ENCODE results near the gene IL22RA1. TPM values are rescaled to one million over a fixed set of nuclear protein-coding genes. Genes with fewer than 3 reads are reported as not detected.

The IL22RA1 gene
- total RNA-seq, 4 donors from 2014 or later, result 0.23 TPM; not detected in 3

DNA sequence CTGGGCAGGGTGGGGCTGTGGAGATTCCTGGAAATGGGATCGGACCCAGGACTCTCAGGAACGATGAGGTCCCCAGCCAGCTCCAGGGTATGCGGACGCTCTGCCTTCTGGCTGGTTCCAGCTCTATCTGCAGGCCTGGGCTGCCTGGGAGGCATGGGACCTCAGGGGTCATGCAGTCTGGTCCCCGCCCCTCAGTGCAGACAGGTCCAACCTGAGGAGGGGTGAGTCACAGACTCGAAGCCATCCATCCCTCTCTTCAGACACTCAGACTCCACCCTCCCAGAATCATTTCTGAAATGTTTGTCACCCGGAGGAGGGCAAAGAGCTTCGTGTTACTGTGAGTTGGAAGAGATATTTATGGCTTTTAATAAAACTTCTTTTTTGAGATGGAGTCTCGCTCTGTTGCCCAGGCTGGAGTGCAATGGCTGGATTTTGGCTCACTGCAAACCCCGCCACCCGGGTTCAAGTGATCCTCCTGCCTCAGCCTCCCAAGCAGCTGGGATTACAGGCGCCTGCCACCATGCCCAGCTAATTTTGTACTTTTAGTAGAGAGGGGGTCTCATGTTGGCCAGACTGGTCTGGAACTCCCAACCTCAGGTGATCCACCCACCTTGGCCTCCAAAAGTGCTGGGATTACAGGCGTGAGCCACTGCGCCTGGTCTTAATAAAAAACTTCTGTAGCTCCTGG, 25.1 kb downstream of the IL22RA1 start:
- TF ChIP-seq, protein P1, sequence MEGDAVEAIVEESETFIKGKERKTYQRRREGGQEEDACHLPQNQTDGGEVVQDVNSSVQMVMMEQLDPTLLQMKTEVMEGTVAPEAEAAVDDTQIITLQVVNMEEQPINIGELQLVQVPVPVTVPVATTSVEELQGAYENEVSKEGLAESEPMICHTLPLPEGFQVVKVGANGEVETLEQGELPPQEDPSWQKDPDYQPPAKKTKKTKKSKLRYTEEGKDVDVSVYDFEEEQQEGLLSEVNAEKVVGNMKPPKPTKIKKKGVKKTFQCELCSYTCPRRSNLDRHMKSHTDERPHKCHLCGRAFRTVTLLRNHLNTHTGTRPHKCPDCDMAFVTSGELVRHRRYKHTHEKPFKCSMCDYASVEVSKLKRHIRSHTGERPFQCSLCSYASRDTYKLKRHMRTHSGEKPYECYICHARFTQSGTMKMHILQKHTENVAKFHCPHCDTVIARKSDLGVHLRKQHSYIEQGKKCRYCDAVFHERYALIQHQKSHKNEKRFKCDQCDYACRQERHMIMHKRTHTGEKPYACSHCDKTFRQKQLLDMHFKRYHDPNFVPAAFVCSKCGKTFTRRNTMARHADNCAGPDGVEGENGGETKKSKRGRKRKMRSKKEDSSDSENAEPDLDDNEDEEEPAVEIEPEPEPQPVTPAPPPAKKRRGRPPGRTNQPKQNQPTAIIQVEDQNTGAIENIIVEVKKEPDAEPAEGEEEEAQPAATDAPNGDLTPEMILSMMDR (IDR thresholded peaks at IDR 0.05), result no peak
- TF ChIP-seq POLR2A (IDR thresholded peaks at IDR 0.05; ENCODE audit: low read depth) (no peak), EP300 (IDR thresholded peaks at IDR 0.05) (no peak), POLR2AphosphoS5 (IDR thresholded peaks at IDR 0.05) (no peak)
- H3K4me3 ChIP-seq, result no peak overlapping the region
- DNase-seq (ENCODE audit: extremely low spot score), result no peak
- H3K4me1 ChIP-seq, result peaks cover 13 to 19% (median 16%) of the 10 kb centered on the region in 4 donors
- WGBS, result 88% methylated on average over 11 of the region's 14 CpGs
- no peak overlapping the region for H3K27ac ChIP-seq (replicated peaks in 1 of 4)
- intact Hi-C loops (cut with DNase I), result no loop called here
- H3K27me3 ChIP-seq, result no peaks in the 10 kb centered on the region
- H3K36me3 ChIP-seq, result no peaks in the 10 kb centered on the region
- H3K9me3 ChIP-seq, result no peaks in the 10 kb centered on the region

DNA sequence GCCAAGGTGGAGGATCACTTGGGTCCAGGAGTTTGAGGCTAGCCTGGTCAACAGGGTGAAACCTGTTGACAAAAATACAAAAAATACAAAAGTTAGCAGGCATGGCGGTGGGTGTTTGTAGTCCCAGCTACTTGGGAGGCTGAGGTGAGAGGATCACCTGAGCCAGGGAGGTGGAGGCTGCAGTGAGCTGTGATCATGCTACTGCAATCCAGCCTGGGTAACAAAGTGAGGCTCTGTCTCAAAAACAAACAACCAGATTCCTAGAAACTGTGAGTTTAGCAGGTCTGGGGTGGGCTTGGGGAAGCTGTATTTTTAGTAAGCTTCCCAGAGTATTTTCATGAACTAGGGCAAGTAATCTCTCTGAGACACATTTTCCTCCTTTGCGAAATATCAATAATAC, 25.8 kb downstream of the IL22RA1 start:
- 94% methylated on average over 2 of the region's 2 CpGs for WGBS
- Histone ChIP-seq H3K27ac (replicated peaks in 1 of 4) (no peak overlapping the region), H3K4me3 (no peak overlapping the region), H3K9me3 (no peaks in the 10 kb centered on the region), H3K4me1 (peaks cover 19 to 27% (median 22%) of the 10 kb centered on the region in 4 donors), H3K36me3 (no peaks in the 10 kb centered on the region), H3K27me3 (no peaks in the 10 kb centered on the region)
- intact Hi-C loops (cut with DNase I), result no loop called here
- TF ChIP-seq POLR2AphosphoS5 (IDR thresholded peaks at IDR 0.05), result no peak
- no peak for TF ChIP-seq EP300 (IDR thresholded peaks at IDR 0.05)
- TF ChIP-seq, protein P1 (IDR thresholded peaks at IDR 0.05), result no peak
- no peak for TF ChIP-seq POLR2A (IDR thresholded peaks at IDR 0.05; ENCODE audit: low read depth)
- DNase-seq (ENCODE audit: extremely low spot score), result no peak

DNA sequence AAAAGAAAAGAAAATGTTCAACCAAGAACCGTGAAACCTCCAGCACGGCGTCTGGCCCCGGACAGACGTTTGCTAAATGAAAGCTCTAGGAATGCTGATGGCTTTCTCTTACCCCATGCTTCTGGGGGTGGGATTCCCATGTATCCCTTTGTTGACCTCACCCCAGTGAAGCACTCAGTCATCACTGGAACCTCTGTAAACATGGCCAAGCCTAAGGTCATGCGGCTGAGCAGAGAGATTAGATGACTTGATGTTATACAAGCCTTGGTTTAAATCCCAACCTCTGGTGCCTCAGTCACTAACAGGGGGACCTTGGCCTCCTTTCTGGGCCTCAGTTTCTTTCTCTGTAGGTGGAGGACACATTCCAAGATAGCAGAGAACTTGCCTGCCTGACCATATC, 28.2 kb downstream of the IL22RA1 start:
- peaks cover 4 to 35% (median 28%) of the 10 kb centered on the region in 4 donors for H3K4me1 ChIP-seq
- H3K27ac ChIP-seq (replicated peaks in 1 of 4), result no peak overlapping the region
- no peak for DNase-seq (ENCODE audit: extremely low spot score)
- H3K4me3 ChIP-seq, result no peak overlapping the region
- H3K36me3 ChIP-seq, result no peaks in the 10 kb centered on the region
- TF ChIP-seq POLR2A (IDR thresholded peaks at IDR 0.05; ENCODE audit: low read depth), result no peak
- TF ChIP-seq, protein P1 (IDR thresholded peaks at IDR 0.05), result no peak
- no peak for TF ChIP-seq POLR2AphosphoS5 (IDR thresholded peaks at IDR 0.05)
- TF ChIP-seq EP300 (IDR thresholded peaks at IDR 0.05), result no peak
- intact Hi-C loops (cut with DNase I), result no loop called here
- H3K9me3 ChIP-seq, result no peaks in the 10 kb centered on the region
- 92% methylated on average over 6 of the region's 6 CpGs for WGBS
- no peaks in the 10 kb centered on the region for H3K27me3 ChIP-seq

DNA sequence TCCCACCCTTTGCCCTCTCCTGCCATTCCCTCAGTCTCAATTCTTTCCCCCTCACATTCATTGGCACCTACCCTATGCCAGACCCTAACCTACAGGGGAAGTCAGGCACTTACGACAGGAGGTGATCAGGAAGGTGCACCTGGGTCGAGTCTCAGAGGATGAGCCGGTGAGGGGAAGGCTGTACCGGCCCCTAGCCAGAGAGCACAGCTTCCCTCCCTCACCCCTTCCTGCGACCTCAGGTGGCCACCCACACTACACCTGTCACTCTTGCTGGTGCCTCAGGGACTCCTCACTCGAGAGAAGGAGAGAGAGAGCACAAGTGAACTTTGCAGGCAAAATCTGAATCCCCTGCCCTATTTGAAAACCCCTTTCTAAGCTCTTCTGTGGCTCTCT, 29.3 kb downstream of the IL22RA1 start:
- H3K4me1 ChIP-seq, result peaks cover 15 to 35% (median 27%) of the 10 kb centered on the region in 4 donors
- no peaks in the 10 kb centered on the region for H3K36me3 ChIP-seq
- TF ChIP-seq, protein P1 (IDR thresholded peaks at IDR 0.05), result no peak
- no peak for TF ChIP-seq EP300 (IDR thresholded peaks at IDR 0.05)
- TF ChIP-seq POLR2A (IDR thresholded peaks at IDR 0.05; ENCODE audit: low read depth), result no peak
- no peak for TF ChIP-seq POLR2AphosphoS5 (IDR thresholded peaks at IDR 0.05)
- H3K4me3 ChIP-seq, result no peak overlapping the region
- no peak overlapping the region for H3K27ac ChIP-seq (replicated peaks in 1 of 4)
- no peaks in the 10 kb centered on the region for H3K9me3 ChIP-seq
- no peaks in the 10 kb centered on the region for H3K27me3 ChIP-seq
- DNase-seq (ENCODE audit: extremely low spot score), result no peak
- 86% methylated on average over 6 of the region's 6 CpGs for WGBS
- intact Hi-C loops (cut with DNase I), result no loop called here

Data from esophagus muscularis mucosa (tissue), 4 donors.